Skeletal muscle satellite cell (primary cell): ENCODE results near the gene CASTOR1.

Source experiments
- H3K27me3 ChIP-seq: 2 replicates; pipeline ENCODE4 v1.7.0; 2013; ENCODE audit warnings: low read length; ENCODE audit not compliant: control insufficient read depth, insufficient read depth
- H3K36me3 ChIP-seq: 2 replicates; pipeline ENCODE4 v1.7.0; 2013; ENCODE audit warnings: mild to moderate bottlenecking, control low read depth, low read length; ENCODE audit not compliant: insufficient read depth
- H3K4me1 ChIP-seq: 2 replicates; pipeline ENCODE4 v1.7.0; 2013; ENCODE audit warnings: low read length; ENCODE audit not compliant: control insufficient read depth, insufficient read depth
- H3K4me2 ChIP-seq: 2 replicates; pipeline ENCODE4 v1.7.0; 2013; ENCODE audit warnings: mild to moderate bottlenecking, low read length
- H3K4me3 ChIP-seq: 2 replicates; pipeline ENCODE4 v1.7.0; 2013; ENCODE audit warnings: low read length
- H3K9ac ChIP-seq: 2 replicates; pipeline ENCODE4 v1.7.0; 2013; ENCODE audit warnings: mild to moderate bottlenecking, low read depth, low read length, moderate library complexity
- H3K9me3 ChIP-seq: replicated peaks from 2 replicates; pipeline ENCODE4 v1.7.0; 2013; ENCODE audit warnings: mild to moderate bottlenecking, control low read depth, low read length

Gene CASTOR1

DNA sequence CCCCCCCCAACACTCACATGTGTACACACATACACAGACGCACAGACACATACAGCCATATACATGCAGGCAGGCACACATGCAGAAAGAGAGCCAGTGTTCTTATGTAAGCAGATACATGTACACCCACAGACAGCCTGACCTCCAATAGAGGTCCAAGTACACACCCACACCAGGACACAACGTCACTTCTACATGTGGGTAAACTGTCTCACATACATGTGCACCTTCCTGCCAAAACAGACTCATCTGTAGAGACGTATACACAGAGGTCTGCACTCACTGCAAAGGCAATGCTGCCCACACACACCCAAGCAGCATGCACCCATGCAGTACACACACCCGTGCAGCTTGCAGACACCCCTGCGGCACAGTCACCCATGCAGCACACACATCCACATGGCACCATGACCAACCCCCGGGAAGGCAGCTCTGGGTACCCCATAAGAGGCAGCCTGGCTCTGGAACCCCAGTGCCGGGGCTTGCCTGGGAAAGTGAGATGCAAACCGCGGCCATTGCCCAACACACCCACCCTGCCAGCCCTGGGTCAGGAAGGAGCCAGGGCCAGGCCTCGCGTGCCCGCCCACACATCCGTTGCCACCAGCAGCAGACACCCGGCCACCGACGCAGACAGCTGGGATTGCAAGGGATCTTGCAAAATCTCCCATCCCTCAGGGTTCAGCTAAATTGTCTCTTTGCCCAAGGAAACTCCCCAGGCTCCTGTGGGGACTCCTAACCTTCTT, 10.1 kb downstream of the CASTOR1 start:
- H3K27me3 ChIP-seq, result no peaks in the 10 kb centered on the region
- H3K9ac ChIP-seq, result peak overlapping the region; percentile 3
- no peaks in the 10 kb centered on the region for H3K9me3 ChIP-seq
- H3K4me2 ChIP-seq, result peak overlapping the region; percentile 66
- H3K36me3 ChIP-seq, result no peaks in the 10 kb centered on the region
- H3K4me1 ChIP-seq, result peaks cover 40% of the 10 kb centered on the region
- peak overlapping the region; percentile 36 for H3K4me3 ChIP-seq

DNA sequence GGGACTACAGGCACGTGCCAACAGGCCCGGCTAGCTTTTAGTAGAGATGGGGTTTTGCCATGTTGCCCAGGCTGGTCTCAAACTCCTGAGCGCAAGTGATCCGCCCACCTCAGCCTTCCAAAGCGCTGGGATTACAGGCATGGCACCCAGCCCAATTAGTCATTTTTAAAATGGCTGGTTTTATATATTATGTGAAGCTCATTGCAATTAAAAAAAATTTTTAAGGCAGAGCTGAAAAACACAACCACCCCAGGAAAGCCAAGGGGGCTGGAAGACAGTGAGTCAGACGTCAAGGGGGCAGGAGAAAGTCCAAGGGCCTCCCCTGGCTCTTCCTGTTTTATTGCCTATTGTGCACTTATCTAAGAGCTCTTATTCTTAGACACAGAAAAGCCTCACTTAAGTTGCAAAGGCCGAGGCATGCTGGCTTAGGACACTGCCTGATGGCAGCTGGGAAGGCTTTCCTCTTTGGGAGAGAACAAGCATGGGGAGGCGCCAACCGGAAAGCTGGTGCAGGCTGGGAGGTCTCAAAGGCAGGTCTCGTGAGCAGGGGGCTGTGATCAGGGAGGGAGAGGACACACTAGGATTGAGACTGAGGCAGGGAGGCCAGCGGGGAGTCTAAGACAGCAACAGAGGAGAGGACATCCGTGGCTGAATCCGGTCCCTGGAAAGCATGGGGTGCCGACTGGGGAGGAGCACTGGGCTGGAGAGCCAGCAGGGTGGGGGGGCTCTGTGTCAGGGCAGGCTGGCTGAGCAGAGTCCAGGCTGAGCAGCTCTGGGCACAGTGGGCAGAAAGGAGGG, 11.6 kb downstream of the CASTOR1 start:
- H3K36me3 ChIP-seq, result no peaks in the 10 kb centered on the region
- H3K27me3 ChIP-seq, result no peaks in the 10 kb centered on the region
- H3K4me1 ChIP-seq, result peaks cover 40% of the 10 kb centered on the region
- H3K9ac ChIP-seq, result peak overlapping the region; percentile 52
- peak overlapping the region; percentile 19 for H3K4me3 ChIP-seq
- peak overlapping the region; percentile 67 for H3K4me2 ChIP-seq
- no peaks in the 10 kb centered on the region for H3K9me3 ChIP-seq

DNA sequence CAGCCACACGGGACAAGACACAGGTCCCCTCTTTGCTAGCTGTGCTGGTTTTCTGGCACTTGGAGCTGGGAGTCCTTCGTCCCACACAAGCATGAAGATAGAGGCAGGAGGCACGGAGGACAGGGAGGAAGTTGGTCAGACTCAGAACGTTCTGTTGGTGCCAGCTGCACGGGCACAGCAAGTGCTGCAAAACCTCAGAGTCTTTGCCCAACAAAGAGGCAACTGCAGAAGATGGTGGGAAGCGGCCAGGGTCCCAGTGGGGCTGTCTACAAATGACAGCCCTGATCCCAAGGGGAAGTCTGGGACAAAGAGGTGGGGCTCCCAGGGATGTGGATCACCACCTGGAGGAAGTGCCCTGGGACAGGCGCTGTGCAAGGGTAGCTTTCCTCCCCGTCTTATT, 13.3 kb downstream of the CASTOR1 start:
- Histone ChIP-seq H3K4me3 (no peak overlapping the region), H3K27me3 (no peaks in the 10 kb centered on the region), H3K36me3 (no peaks in the 10 kb centered on the region), H3K9ac (no peak overlapping the region), H3K4me1 (peaks cover 40% of the 10 kb centered on the region), H3K4me2 (no peak overlapping the region), H3K9me3 (no peaks in the 10 kb centered on the region)

DNA sequence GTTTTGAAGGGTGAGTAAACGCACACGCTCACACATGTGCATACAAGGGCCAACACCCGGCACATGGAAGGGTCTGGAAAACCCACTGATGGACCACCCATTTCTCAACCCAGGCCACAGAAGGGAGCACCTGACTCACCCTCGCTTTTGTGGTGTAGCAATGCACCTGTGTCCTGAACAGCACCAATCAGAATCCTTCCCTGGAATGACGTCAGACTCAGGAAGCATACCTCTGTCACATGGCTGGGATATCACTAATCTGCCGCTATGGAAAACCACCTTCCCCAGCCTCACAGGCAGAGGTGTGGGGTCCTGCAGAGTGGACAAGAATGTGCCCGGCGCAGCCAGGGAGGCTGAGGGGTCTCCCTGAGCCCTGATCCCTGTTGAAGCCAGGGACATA, 13.7 kb downstream of the CASTOR1 start:
- Histone ChIP-seq H3K36me3 (no peaks in the 10 kb centered on the region), H3K4me2 (no peak overlapping the region), H3K9me3 (no peaks in the 10 kb centered on the region), H3K27me3 (no peaks in the 10 kb centered on the region), H3K4me1 (peaks cover 38% of the 10 kb centered on the region), H3K4me3 (no peak overlapping the region), H3K9ac (no peak overlapping the region)

DNA sequence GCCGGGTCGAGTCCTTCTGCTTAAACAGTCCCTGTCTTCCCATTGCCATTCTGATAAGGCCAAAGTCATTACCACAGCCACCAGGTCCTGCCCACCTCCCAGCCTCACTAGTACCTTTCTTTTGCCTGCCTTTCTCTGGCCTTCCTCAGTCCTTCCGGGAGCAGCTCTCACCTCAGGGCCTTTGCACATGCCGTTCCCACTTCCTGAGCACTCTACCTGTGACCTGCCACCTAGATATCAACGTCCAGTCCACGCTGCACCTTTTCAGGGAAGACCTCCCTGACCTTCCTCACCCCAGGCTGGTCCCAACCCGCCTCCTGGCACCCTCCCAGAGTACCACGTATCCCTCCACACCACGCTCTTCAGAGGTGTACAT, 14.9 kb downstream of the CASTOR1 start:
- H3K4me2 ChIP-seq, result no peak overlapping the region
- H3K27me3 ChIP-seq, result no peaks in the 10 kb centered on the region
- H3K36me3 ChIP-seq, result no peaks in the 10 kb centered on the region
- peaks cover 26% of the 10 kb centered on the region for H3K4me1 ChIP-seq
- H3K9ac ChIP-seq, result no peak overlapping the region
- H3K4me3 ChIP-seq, result no peak overlapping the region
- H3K9me3 ChIP-seq, result no peaks in the 10 kb centered on the region

DNA sequence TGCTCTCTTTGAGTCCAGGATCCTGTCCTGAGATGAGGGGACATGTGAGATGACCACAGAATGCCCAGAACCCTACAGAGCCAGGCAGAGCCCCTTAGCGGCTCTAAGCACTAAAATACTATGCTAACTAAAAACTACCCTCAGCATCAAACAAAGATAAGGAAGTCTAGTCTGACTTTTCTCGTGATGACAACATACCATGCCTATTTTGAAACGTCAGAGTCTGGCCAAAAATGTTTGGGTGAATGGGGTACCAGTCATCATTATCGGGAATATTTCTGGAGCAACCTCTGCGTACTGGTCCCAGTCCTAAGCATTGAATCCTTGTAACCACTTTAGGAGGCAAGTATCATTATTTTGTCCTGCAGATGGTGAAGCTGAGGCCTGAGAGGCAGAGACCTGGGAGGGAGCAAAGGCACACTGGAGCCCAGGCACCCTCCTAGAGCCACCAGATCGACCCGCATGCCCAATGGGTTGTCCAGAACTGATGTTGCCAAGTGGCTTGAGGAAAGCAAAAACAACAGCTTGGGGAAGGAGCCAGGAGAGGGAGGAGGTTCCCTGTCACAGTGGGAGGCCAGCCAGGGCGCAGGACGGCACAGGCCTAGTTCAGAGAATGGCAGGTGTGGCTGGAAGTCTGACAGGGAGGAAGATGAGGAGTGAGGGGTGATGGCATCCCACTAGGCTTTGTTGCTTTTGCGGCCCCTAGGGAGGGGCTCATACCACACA, 15.4 kb downstream of the CASTOR1 start:
- no peaks in the 10 kb centered on the region for H3K36me3 ChIP-seq
- H3K4me1 ChIP-seq, result peaks cover 21% of the 10 kb centered on the region
- no peak overlapping the region for H3K4me2 ChIP-seq
- no peaks in the 10 kb centered on the region for H3K27me3 ChIP-seq
- H3K9ac ChIP-seq, result no peak overlapping the region
- no peak overlapping the region for H3K4me3 ChIP-seq
- no peaks in the 10 kb centered on the region for H3K9me3 ChIP-seq

DNA sequence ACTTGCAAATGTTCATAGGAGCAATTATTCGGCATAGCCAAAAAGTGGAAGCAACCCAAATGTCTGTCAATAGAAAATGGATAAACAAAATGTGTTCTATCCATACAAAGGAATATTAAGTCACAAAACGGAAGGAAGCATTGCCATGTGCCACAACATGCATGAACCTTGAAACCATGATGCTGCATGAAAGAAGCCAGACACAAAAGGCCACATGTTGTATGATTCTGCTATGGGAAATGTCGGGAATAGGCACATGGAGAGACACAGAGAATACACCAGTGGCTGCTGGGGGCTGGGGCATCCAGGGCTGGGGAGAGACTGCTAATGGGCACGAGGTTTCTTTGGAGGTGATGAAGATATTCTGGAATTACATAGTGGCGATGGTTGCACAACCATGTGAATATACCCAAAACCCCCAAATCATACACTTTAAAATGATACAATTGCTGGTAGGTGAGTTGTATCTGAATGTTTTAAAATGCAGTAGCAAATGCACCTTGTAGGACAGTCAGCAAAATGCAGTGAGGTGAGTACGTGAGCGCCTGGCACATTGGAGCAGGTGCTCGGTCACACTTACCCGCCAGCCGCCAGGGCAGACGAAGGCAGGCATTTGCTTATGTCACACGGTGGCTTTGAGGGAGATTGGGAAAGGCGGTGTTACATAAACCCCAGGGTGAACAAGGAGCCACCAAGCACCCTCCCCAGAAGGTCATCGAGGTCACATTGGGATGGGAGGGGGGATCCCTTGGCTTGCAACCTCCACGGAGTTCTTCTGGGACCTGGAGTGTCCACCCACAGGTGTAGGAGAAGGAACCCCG, 16.3 kb downstream of the CASTOR1 start:
- no peaks in the 10 kb centered on the region for H3K9me3 ChIP-seq
- no peak overlapping the region for H3K9ac ChIP-seq
- no peak overlapping the region for H3K4me3 ChIP-seq
- no peaks in the 10 kb centered on the region for H3K36me3 ChIP-seq
- no peaks in the 10 kb centered on the region for H3K27me3 ChIP-seq
- H3K4me1 ChIP-seq, result peaks cover 12% of the 10 kb centered on the region
- no peak overlapping the region for H3K4me2 ChIP-seq

DNA sequence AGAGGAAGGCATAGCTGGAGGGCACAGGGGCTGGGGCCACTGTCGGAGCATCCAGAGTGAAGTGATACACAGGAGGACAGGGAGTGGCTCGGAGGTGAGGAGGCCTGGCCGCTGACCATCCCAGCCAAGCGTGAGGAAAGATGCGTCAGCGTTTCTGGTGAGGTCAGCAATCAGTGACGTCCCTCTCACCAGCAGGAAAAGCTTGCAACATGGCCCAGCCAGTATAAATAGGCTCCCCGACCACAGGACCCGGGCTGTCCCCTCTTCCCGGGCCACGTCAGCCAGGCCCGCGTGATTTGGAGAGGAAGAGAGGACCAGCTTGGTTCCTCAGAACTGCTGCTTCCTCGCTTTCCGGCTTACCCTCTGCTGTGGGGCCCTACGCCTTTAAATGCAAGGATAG, 18.5 kb downstream of the CASTOR1 start:
- H3K9me3 ChIP-seq, result no peaks in the 10 kb centered on the region
- no peak overlapping the region for H3K9ac ChIP-seq
- no peak overlapping the region for H3K4me3 ChIP-seq
- H3K4me1 ChIP-seq, result no peaks in the 10 kb centered on the region
- H3K27me3 ChIP-seq, result no peaks in the 10 kb centered on the region
- H3K36me3 ChIP-seq, result no peaks in the 10 kb centered on the region
- H3K4me2 ChIP-seq, result no peak overlapping the region

DNA sequence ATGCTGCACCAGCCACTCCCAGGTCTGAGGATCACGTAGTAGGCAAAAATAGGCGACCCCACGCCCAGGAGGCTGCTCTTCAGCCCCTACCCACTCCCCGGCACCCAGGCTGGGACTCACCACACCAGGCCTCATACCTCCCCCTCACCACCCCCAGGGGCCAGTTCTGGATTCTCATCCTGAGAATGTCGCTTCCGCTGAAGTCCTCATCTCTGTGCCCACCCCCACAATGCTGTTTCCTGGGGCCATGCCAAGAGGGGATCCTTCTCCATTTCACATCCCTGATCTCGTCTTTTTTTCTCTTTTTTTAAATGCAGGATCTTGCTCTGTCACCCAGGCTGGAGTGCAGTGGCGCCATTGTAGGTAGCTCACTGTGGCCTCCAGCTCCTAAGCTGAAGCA, 21.0 kb downstream of the CASTOR1 start:
- no peaks in the 10 kb centered on the region for H3K36me3 ChIP-seq
- no peaks in the 10 kb centered on the region for H3K27me3 ChIP-seq
- peaks cover 2% of the 10 kb centered on the region for H3K4me1 ChIP-seq
- no peak overlapping the region for H3K9ac ChIP-seq
- H3K4me2 ChIP-seq, result no peak overlapping the region
- H3K4me3 ChIP-seq, result no peak overlapping the region
- no peaks in the 10 kb centered on the region for H3K9me3 ChIP-seq

DNA sequence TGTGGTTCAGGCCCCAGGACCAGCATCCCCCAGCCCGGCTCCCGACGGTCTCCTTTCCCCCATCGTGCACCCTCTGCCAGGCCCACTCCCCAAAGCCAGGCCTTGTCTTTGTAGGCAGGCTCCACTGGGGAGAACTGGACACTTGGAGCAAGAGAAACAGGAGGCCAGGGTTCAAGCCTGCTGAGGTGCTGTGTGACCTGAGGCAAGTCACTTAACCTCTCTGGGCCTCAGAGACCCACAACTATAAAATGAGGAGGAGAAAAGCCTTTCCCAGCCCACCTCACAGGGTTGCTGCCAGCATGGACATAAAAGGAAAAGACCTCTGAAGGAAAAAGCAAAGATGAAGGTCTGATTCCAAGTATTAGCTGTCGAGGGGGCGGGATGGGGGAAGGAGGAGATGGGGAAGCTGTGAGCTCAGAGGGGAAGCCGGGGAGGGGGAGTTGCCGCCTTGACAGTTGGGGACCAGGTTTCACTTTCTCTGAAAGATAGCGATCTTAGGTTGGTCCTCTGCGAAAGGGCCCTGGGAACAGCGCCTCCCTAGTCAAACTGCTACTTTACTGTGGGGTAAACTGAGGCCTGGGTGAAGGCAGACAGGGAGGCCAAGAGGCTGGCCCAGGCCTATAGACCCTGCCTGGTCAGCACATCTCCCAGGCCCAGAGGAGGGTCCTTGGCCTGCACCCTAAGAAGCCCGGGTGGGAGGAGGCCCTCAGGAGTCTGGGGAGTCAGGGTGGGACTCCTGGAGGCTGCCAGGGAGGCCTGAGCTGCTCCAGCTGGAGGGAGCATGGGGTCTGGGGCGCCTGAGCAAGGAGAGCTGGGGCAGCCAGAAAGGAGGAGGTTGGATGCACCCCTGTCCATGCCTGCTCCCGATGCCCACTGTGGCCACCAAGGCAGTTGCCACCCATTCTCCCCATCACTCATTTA, 21.7 kb downstream of the CASTOR1 start:
- Histone ChIP-seq H3K9ac (no peak overlapping the region), H3K27me3 (no peaks in the 10 kb centered on the region), H3K36me3 (no peaks in the 10 kb centered on the region), H3K4me2 (no peak overlapping the region), H3K4me3 (no peak overlapping the region), H3K9me3 (no peaks in the 10 kb centered on the region), H3K4me1 (peaks cover 6% of the 10 kb centered on the region)
